COLO668 (cell line): ENCODE data around the gene LACC1.
A peak's percentile ranks its signal among the peaks of the same experiment; 100 is the strongest.

Experiments used
- DNase-seq: peaks from one replicate; lab custom pipeline; 2025; ENCODE audit not compliant: unreplicated experiment; lab: John Stamatoyannopoulos, UW

Gene LACC1

GRCh38 chr13:43879755-43880181, at the start of gene LACC1:
Gene LACC1, plus strand, starts transcription at chr13:43879904. Its CDS starts 1,082 bp downstream, at chr13:43880986.
- DNase-seq = peak; percentile 94

- no peak for DNase-seq
These were observed 49.2 kb upstream of the LACC1 start for GRCh38 chr13:43830497-43830881.

GRCh38 chr13:43831088-43831487, 48.6 kb upstream of the LACC1 start:
- no peak for DNase-seq

- DNase-seq = no peak
These were observed 44.0 kb upstream of the LACC1 start for GRCh38 chr13:43835701-43836100.

GRCh38 chr13:43838909-43839308, 40.8 kb upstream of the LACC1 start:
- DNase-seq = no peak

GRCh38 chr13:43846496-43847158, 33.1 kb upstream of the LACC1 start:
- DNase-seq = no peak

GRCh38 chr13:43848001-43848649, 31.6 kb upstream of the LACC1 start:
- no peak for DNase-seq

- DNase-seq = no peak
These were observed 28.8 kb upstream of the LACC1 start for GRCh38 chr13:43850873-43851272.

GRCh38 chr13:43852923-43853404, 26.7 kb upstream of the LACC1 start:
- no peak for DNase-seq

- no peak for DNase-seq
These were observed 17.8 kb upstream of the LACC1 start for GRCh38 chr13:43861863-43862262.

GRCh38 chr13:43864921-43865320, 14.8 kb upstream of the LACC1 start:
- no peak for DNase-seq

GRCh38 chr13:43865892-43866291, 13.8 kb upstream of the LACC1 start:
- no peak for DNase-seq

GRCh38 chr13:43872181-43872580, 7.5 kb upstream of the LACC1 start:
- no peak for DNase-seq

GRCh38 chr13:43874504-43875092, 5.1 kb upstream of the LACC1 start:
- no peak for DNase-seq

GRCh38 chr13:43876366-43876765, 3.3 kb upstream of the LACC1 start:
- no peak for DNase-seq

GRCh38 chr13:43877326-43877725, 2.4 kb upstream of the LACC1 start:
- no peak for DNase-seq

GRCh38 chr13:43877766-43878165, 1.9 kb upstream of the LACC1 start:
- DNase-seq = no peak

GRCh38 chr13:43878892-43879754, 581 bp upstream of the LACC1 start, which contains the start of gene CCDC122:
Gene CCDC122, minus strand, starts transcription at chr13:43879740. Its CDS starts 10,364 bp downstream, at chr13:43869376.
- peak; percentile 98 for DNase-seq

GRCh38 chr13:43880214-43880855, 631 bp downstream of the LACC1 start:
- DNase-seq = no peak

- DNase-seq = no peak
These were observed 1.2 kb downstream of the LACC1 start for GRCh38 chr13:43880926-43881325.

GRCh38 chr13:43881580-43881979, 1.9 kb downstream of the LACC1 start:
- DNase-seq = no peak
